ENCODE measurements around the gene ZIC5.

ZIC5 gene

GRCh38 chr13:99991013-99991827, 19.7 kb upstream of the ZIC5 start:
- no peak for TF ChIP-seq ZFX (IDR thresholded peaks at IDR 0.05; ENCODE audit: borderline replicate concordance)

GRCh38 chr13:99990126-99990977, 18.8 kb upstream of the ZIC5 start:
- no peak overlapping the region for H3K27ac ChIP-seq
- TF ChIP-seq CTCF (IDR thresholded peaks at IDR 0.05): no peak
- TF ChIP-seq ZFX (IDR thresholded peaks at IDR 0.05; ENCODE audit: borderline replicate concordance): no peak

More at GRCh38 chr13:99991013-99991827, 19.7 kb upstream of the ZIC5 start:
- H3K27ac ChIP-seq: no peak overlapping the region

- H3K27ac ChIP-seq: no peak overlapping the region
- no peak for TF ChIP-seq CTCF (IDR thresholded peaks at IDR 0.05)
- TF ChIP-seq ZFX (IDR thresholded peaks at IDR 0.05; ENCODE audit: borderline replicate concordance): no peak
These were observed 17.9 kb upstream of the ZIC5 start for GRCh38 chr13:99989276-99990125.

GRCh38 chr13:99988529-99989275, 17.1 kb upstream of the ZIC5 start:
- no peak overlapping the region for H3K27ac ChIP-seq
- TF ChIP-seq CTCF (IDR thresholded peaks at IDR 0.05) (no peak), ZFX (IDR thresholded peaks at IDR 0.05; ENCODE audit: borderline replicate concordance) (no peak)

GRCh38 chr13:99987154-99988019, 15.8 kb upstream of the ZIC5 start:
- TF ChIP-seq ZFX (IDR thresholded peaks at IDR 0.05; ENCODE audit: borderline replicate concordance): no peak
- TF ChIP-seq CTCF (IDR thresholded peaks at IDR 0.05): no peak
- no peak overlapping the region for H3K27ac ChIP-seq

GRCh38 chr13:99986741-99987140, 15.2 kb upstream of the ZIC5 start:
- H3K27ac ChIP-seq: no peak overlapping the region
- TF ChIP-seq ZFX (IDR thresholded peaks at IDR 0.05; ENCODE audit: borderline replicate concordance) (no peak), CTCF (IDR thresholded peaks at IDR 0.05) (no peak)

Measured in 22Rv1 (cell line).